GM21737 (cell line): ENCODE results near the gene MLXIP.
"Not testable (repeated sequence)": the region's sequence is repeated elsewhere in the genome, so short reads cannot be mapped to it uniquely, and the experiment has no call there.

Experiments
- ATAC-seq: cut with Tn5 transposase; IDR thresholded peaks from one replicate; pipeline ENCODE4 v1.9.1; 2021; ENCODE audit warnings: mild to moderate bottlenecking, moderate library complexity; ENCODE audit not compliant: unreplicated experiment

The MLXIP gene

DNA sequence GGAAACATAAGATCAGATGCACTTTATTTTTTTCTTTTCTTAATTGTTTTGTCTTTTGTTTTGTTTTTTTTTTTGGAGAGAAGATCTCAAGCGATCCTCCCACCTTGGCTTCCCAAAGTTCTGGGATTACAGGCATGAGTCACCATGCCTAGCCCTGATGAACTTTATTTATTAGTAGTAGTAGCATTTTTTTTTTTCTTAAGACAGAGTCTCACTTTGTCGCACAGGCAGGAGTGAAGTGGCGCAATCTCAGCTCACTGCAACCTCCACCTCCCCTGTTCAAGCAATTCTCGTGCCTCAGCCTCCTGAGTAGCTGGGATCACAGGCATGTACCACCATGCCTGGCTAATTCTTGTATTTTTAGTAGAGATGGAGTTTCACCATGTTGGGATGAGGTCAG, 97.9 kb downstream of the MLXIP start:
- ATAC-seq: not testable (repeated sequence)

DNA sequence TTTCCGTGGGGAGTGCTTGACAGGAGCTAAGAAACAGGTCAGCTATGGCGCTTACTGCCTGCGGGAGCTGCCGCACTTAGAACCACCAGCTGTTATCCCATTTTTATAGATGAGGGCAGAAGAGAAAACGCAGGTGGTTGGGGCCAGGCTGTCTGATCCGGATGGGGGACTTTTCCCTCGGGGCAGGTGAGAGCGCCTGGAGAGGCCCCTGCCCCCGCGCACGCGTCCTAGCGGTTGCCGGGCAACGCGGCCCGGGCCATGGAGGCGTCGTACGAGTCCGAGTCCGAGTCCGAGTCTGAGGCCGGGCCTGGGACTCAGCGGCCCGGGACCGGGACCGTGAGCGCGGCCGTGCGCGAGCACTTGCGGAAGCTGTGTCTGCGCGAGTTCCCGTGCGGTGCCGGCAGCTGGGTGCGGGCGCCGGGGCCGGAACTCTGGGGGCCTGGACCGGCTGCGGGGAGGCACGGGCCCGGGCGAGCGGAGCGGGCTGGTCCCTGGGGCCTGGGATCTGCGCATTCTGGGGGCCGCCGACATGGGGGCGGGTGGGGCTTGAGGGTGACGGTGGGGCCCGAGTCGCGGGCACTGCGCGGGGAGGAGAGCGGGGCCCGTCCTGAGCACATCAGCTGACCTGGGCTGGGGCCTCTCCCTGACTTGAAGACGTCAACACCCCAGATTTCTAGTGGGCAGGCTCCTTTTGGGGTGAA, 104.5 kb downstream of the MLXIP start, which contains the start of gene LRRC43:
Gene LRRC43, plus strand, starts transcription at position 237 of the 701 bp plus-strand sequence. Its CDS starts 22 bp downstream, at position 259.
- no peak for ATAC-seq

DNA sequence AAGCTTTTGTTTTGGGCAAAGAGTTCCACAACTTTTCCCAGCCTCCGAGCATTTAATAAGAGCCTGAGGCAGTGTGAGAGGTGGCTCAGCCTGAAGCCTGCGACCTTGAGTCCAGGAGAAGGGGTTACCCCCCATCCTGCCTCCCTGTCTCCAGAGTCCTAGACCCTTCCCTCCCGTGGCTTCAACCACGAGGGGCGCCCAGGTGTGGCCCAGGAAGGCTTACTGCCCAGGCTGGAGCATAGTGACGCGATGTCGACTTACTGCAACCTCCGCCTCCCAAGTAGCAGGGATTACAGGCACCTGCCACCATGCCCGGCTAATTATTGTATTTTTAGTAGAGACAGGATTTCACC, 105.0 kb downstream of the MLXIP start:
- ATAC-seq: no peak

DNA sequence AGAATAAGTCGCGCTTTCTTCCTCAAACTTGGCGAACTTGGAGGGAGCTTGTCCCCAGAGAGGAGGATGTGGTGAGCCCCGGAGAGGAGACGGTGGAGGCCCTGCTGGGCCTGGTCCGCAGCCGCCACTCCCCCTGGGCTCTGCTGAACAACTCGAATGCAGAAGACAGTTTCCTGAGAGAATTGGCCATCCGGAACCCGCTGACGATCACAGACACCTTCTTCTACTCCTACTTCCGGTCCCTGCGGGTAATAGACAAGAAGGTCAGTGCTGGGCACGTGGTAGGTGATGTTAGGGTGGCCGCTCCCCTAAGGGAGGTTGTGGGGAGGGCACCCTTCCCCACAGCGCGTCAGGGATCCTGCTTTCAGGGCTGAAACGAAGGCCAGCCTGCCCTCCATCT, 106.0 kb downstream of the MLXIP start:
- ATAC-seq: no peak

DNA sequence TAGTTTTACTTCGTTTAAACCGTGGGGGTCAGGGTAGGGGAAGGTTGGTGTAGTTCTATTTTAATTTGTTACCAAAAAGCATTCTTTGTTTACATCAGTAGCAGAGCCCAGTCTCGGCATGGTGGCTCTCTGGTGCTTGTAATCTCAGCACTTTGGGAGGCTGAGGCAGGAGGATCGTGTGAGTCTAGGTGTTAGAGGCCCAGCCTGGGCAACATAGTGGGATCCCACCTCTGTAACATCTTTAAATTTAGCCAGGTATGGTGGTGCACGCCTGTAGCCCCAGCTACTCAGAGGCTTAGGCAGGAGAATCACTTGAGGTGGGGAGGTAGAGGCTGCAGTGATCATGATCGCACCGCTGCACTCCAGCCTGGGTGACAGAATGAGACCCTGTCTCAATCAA, 106.5 kb downstream of the MLXIP start:
- no peak for ATAC-seq

DNA sequence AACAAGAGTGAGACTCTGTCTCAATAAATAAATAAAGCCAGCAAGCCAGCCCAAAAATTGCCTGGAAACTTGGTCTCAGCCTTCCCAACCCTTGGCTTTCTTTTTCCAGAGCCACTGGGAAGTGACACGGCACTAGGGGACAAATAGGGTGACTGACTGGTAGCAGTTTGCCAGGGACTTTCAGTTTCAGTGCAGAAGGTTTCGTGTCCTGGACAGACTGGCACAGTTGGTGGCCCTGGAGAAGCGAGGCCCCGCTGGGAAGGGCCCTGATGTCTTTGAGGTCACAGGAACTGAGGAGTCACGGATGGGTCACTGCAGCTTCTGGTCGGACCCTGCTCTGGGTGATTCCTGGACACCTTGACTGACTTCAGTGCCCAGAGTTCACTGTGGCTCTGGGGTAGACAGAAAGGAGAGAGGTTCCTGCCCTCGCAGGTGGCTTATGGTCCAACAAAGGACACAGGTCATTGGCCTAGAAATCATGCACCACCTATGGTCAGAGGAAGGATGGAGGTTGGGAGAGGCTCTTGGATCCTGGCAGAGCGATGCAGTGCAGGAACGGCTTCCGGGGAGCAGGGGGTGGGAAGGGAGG, 107.0 kb downstream of the MLXIP start:
- ATAC-seq: no peak

DNA sequence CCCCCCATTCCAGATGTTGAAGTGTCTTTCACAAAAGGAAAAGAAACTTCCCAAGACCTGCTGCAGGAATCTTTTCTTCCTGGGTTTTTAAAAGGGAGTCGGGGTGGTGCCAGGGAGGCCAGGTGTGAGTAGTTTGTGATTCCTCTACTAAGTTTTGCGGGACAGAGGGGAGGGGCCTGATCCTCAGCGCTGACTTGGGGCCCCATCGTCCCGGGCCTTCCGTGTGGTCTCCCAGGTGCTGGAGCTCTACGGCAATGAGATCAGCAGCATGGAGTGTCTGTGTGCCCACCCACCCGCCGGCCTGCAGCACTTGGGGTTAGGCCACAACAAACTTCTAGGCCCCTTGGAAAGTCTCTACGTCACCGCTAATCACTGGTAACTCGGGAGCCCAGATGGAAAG, 108.9 kb downstream of the MLXIP start:
- no peak for ATAC-seq

DNA sequence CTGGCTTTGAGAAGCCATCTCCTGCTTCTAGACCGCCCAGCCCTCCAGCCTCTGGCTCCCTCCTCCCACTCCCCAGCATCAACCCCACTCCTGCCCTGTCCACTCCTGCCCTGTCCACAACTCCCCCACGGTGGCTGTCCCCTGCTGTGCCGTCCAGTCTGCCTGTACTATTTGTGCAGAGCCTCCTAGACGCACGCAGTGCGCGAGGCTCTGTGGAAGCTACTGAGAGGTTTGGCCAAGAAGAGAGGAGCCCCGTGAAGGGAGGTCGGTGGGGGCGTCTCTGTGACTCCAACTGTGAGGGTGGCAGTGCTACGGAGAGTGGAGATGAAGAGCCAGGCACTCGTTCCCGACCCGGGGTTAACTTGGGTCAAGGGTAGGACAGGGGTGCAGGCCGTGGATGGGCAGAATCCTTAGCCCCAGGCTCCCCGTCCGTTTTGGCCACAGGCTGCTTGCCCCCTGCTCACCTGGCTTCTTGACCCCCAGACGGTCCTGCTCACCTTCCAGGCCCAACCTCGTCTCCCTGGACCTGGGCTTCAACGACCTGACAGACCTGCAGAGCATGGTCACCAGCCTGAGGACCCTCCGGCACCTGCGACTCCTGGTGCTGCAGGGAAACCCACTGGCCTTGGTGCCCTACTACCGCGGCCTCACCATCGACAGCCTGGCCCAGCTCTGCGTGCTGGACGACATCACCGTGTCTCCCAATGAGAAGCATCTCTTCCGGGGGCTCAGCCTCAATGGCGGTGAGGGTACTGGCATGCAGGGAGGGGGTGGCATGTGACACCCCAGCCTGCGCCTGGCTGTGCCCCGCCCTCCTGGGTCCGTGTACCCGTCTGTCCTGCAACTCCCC, 111.3 kb downstream of the MLXIP start:
- no peak for ATAC-seq

DNA sequence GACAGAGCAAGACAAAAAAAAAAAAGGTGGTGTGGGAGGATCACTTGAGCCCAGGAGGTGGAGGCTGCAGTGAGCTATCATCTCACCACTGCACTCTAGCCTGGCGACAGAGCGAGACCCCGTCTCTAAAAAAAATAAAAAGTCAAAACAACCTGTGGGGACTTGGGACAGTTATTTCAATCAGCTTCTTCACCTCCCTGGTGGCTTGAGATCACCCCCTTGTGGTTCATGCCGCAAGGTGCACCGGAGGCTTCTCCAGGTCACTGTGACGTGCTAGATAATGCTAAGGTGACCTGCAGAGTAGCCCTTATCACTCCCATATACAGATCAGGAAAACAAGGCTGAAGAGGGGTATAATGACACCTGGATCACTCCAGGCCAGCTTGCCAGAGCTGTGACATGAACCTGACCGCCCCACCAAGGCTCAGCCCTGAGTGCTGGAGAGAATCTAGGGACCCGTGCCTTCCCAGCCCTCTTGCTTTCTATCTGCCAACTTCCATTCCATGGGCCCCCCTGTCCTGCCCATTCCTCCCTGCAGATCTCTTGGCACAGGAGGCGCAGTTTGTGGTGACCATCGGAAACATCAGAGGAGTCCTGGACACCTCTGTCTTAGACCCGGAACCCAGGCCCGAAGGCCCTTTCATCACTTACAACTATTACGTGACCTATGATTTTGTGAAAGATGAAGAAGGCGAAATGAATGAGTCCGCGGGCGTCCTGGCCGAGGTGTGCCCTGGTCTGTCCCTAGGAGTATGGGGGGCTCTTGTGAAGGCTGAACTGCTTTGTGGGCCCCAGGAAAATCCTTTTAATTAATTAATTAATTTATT, 112.5 kb downstream of the MLXIP start:
- ATAC-seq: no peak

DNA sequence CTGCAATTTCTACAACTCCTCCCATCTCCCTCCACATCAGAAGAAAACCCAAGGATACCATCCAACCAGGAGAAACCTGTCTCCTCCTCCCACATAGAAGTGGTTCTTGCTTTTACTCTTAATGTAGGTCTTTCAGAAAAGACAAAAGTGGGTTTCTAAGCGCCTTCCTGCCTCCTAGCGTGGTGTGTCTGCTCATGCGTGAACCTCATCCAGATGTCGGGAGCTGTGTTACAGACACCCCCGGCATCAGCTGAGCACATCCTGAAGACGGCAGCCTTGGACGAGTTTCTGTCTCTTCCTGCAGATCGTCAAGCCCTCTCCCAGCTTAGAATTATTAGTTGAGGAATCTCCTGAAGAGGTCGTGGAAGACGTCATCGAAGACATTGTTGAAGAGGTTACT, 113.9 kb downstream of the MLXIP start:
- ATAC-seq: no peak

DNA sequence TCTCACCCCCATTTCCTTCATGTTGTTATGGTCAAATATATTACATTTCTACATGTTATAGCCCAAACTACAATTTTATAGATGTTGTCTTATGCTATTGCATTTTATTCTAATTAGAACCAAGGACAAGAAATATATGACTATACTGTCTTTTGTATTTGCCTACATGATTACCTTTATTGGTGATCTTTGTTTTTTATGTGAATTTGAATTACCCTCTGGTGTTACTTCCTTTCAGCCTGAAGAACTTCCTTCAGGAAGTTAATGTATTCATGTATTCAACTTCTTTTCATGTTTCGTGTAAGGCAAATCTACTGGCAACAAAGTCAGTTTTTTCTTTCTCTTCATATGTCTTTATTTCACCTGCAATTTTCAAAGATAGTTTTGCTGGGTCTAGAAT, 116.2 kb downstream of the MLXIP start:
- no peak for ATAC-seq

DNA sequence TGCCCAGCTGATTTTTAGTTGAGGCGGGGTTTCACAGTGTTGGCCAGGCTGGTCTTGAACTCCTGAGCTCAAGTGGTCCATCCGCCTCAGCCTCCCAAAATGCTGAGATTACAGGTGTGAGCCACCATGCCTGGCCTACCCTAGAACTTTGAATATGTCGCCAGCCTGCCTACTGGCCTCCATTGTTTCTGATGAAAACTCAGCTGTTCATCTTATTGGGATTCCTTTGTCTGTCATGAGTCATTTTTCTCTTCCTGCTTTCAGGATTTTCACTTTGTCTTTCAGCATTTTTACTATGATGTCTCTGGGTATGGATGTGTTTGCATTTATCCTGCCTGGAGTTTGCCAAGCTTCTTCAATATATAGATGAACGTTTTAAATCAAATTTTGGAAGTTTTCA, 116.8 kb downstream of the MLXIP start:
- ATAC-seq: no peak
